SU-DHL-6 (cell line): ENCODE results near the gene RNU6-7.

Source experiments
- EZH2phosphoT487 ChIP-seq: fragments of 200-600 bp; sonication (generic), shearing (Covaris generic); conservative IDR thresholded peaks from 2 replicates; pipeline ENCODE4 v1.6.1; 2018; ENCODE audit warnings: mild to moderate bottlenecking, antibody characterized with exemption, low read length, moderate library complexity, mixed read lengths
- TF ChIP-seq, protein P1 (sequence below): fragments of 200-600 bp; sonication (generic); IDR thresholded peaks from one replicate; pipeline ENCODE4 v1.5.1; 2017; ENCODE audit warnings: antibody characterized with exemption, mild to moderate bottlenecking, low read length, moderate library complexity; ENCODE audit not compliant: insufficient read depth, poor library complexity, severe bottlenecking

GRCh38 chr14:32183151-32184058 lies 18.4 kb upstream of the RNU6-7 start:
- TF ChIP-seq, protein P1, sequence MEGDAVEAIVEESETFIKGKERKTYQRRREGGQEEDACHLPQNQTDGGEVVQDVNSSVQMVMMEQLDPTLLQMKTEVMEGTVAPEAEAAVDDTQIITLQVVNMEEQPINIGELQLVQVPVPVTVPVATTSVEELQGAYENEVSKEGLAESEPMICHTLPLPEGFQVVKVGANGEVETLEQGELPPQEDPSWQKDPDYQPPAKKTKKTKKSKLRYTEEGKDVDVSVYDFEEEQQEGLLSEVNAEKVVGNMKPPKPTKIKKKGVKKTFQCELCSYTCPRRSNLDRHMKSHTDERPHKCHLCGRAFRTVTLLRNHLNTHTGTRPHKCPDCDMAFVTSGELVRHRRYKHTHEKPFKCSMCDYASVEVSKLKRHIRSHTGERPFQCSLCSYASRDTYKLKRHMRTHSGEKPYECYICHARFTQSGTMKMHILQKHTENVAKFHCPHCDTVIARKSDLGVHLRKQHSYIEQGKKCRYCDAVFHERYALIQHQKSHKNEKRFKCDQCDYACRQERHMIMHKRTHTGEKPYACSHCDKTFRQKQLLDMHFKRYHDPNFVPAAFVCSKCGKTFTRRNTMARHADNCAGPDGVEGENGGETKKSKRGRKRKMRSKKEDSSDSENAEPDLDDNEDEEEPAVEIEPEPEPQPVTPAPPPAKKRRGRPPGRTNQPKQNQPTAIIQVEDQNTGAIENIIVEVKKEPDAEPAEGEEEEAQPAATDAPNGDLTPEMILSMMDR, result no peak
- no peak for TF ChIP-seq EZH2phosphoT487
